HCT116 (cell line): ENCODE results near the gene SNTB2. TPM values are rescaled to one million over a fixed set of nuclear protein-coding genes. Genes with fewer than 3 reads are reported as not detected.

ENCODE experiments used
- ATAC-seq: fragments of 200-7000 bp; cut with Tn5 transposase; 2 replicates; pipeline ENCODE4 v1.9.1; 2020; ENCODE audit warnings: mild to moderate bottlenecking, moderate library complexity
- BruUV-seq: library from RNA; stranded (reverse); fragments of 400-500 nt; replicated peaks from 2 replicates; lab custom pipeline; 2021; lab: Mats Ljungman, UMichigan
- CTCF ChIA-PET: fragments of 300-600 bp; sonication (Branson Sonifier 250); formaldehyde crosslinking; loops from one replicate; lab custom pipeline; 2021; ENCODE audit warnings: antibody characterized with exemption; lab: Charles Lee
- POLR2A ChIA-PET: fragments of 300-600, 350-600 bp; sonication (Branson Sonifier 250); formaldehyde crosslinking; loops from one replicate; lab custom pipeline; 2021; ENCODE audit warnings: antibody characterized with exemption; lab: Charles Lee
- RAD21 ChIA-PET, 2 experiments: fragments of 300-600 bp; sonication (Branson Sonifier 250); formaldehyde crosslinking; loops; one replicate each; lab custom pipeline; 2023; ENCODE audit warnings: low total read pairs in 2 of 2; ENCODE audit not compliant: uncharacterized antibody in 2 of 2, unreplicated experiment in 2 of 2, low non-redundant PET in 1 of 2; lab: Charles Lee
- DNase-seq: peaks from one replicate; pipeline ENCODE4 v3.0.0-alpha.2; 2010; ENCODE audit warnings: low read depth, low spot score
- H2AFZ ChIP-seq: fragments of 200-600 bp; shearing (Covaris generic), sonication (generic); 2 replicates; pipeline ENCODE4 v1.6.1; 2017; ENCODE audit warnings: low read depth, mixed run types, mixed read lengths, antibody characterized with exemption, low read length; ENCODE audit not compliant: poor library complexity, severe bottlenecking
- H3K27ac ChIP-seq: 2 replicates; pipeline ENCODE4 v1.5.1; 2012; ENCODE audit warnings: low read depth, low read length
- H3K27me3 ChIP-seq: fragments of 200-600 bp; sonication (generic); 2 replicates; pipeline ENCODE4 v1.6.1; 2016; ENCODE audit warnings: mixed run types, low read length, mixed read lengths; ENCODE audit not compliant: insufficient read depth
- H3K36me3 ChIP-seq, 2 experiments: fragments of 200-500 bp in 1 of 2; fragments of 200-600 bp in 1 of 2; sonication (Bioruptor generic) in 1 of 2; sonication (generic) in 1 of 2; 2 replicates each; pipeline versions ENCODE4 v1.5.1 to v1.6.1; 2014 to 2016; ENCODE audit warnings: low read length in 2 of 2, inconsistent platforms in 1 of 2, mixed read lengths in 1 of 2, mixed run types in 1 of 2; ENCODE audit not compliant: insufficient read depth in 2 of 2, control insufficient read depth in 1 of 2
- H3K4me1 ChIP-seq, 2 experiments: fragments of 200-600 bp in 1 of 2; sonication (generic) in 1 of 2; 2 replicates each; pipeline versions ENCODE4 v1.5.1 to v1.6.1; 2012 to 2017; ENCODE audit warnings: low read length in 2 of 2, inconsistent platforms in 1 of 2, mild to moderate bottlenecking in 1 of 2, mixed read lengths in 1 of 2, mixed run types in 1 of 2, moderate library complexity in 1 of 2; ENCODE audit not compliant: insufficient read depth in 2 of 2, control insufficient read depth in 1 of 2
- H3K4me2 ChIP-seq: fragments of 200-600 bp; sonication (generic); 2 replicates; pipeline ENCODE4 v1.6.1; 2017; ENCODE audit warnings: mixed run types, low read length, mixed read lengths
- H3K4me3 ChIP-seq, 2 experiments: fragments of 200-600 bp in 1 of 2; sonication (generic) in 1 of 2; replicated peaks in 1 of 2; 2 replicates each; pipeline ENCODE4 v1.5.1; 2011 to 2016; ENCODE audit warnings: low read length in 2 of 2, control low read depth in 1 of 2, low read depth in 1 of 2, mild to moderate bottlenecking in 1 of 2, mixed read lengths in 1 of 2, mixed run types in 1 of 2
- H3K79me2 ChIP-seq: fragments of 200-600 bp; sonication (generic); 2 replicates; pipeline ENCODE4 v1.6.1; 2017; ENCODE audit warnings: mild to moderate bottlenecking, mixed run types, low read length, moderate library complexity, mixed read lengths; ENCODE audit not compliant: insufficient read depth
- H3K9ac ChIP-seq: fragments of 200-600 bp; sonication (generic); 2 replicates; pipeline ENCODE4 v1.6.1; 2016; ENCODE audit warnings: low read length, mixed read lengths
- H3K9me2 ChIP-seq: fragments of 200-600 bp; sonication (generic), shearing (Covaris generic); 2 replicates; pipeline ENCODE4 v1.6.1; 2017; ENCODE audit warnings: mixed run types, mild to moderate bottlenecking, moderate library complexity; ENCODE audit not compliant: insufficient read depth
- H3K9me3 ChIP-seq, 2 experiments: fragments of 200-500 bp in 1 of 2; fragments of 200-600 bp in 1 of 2; sonication (Bioruptor generic) in 1 of 2; sonication (generic) in 1 of 2; 2 replicates each; pipeline ENCODE4 v1.6.1; 2014 to 2017; ENCODE audit warnings: low read length in 2 of 2, mixed read lengths in 2 of 2, inconsistent platforms in 1 of 2, low read depth in 1 of 2, mild to moderate bottlenecking in 1 of 2, mixed run types in 1 of 2, moderate library complexity in 1 of 2; ENCODE audit not compliant: control insufficient read depth in 1 of 2, insufficient read depth in 1 of 2
- H4K20me1 ChIP-seq: fragments of 200-600 bp; sonication (generic), shearing (Covaris generic); 2 replicates; pipeline ENCODE4 v1.6.1; 2017; ENCODE audit warnings: mixed run types, mild to moderate bottlenecking, moderate library complexity; ENCODE audit not compliant: insufficient read depth
- CBX3 ChIP-seq: IDR thresholded peaks from 2 replicates; pipeline ENCODE4 v1.6.1; 2012; ENCODE audit warnings: low read depth
- CEBPB ChIP-seq: IDR thresholded peaks from 2 replicates; pipeline ENCODE4 v1.6.1; 2012; ENCODE audit warnings: low read depth
- EGR1 ChIP-seq: IDR thresholded peaks from 2 replicates; pipeline ENCODE4 v1.6.1; 2012; ENCODE audit warnings: low read depth
- EZH2 ChIP-seq: fragments of 200-600 bp; sonication (generic); IDR thresholded peaks from 2 replicates; pipeline ENCODE4 v1.6.1; 2017; ENCODE audit warnings: antibody characterized with exemption, mixed run types
- EZH2phosphoT487 ChIP-seq: fragments of 200-600 bp; IDR thresholded peaks from 2 replicates; pipeline ENCODE4 v1.6.1; 2018; ENCODE audit warnings: antibody characterized with exemption, borderline replicate concordance
- POLR2A ChIP-seq: IDR thresholded peaks from 2 replicates; pipeline ENCODE4 v1.7.0; 2011; ENCODE audit warnings: borderline replicate concordance; ENCODE audit not compliant: insufficient read depth, insufficient read length; ENCODE audit errors: extremely low read depth
- RAD21 ChIP-seq: IDR thresholded peaks from 2 replicates; pipeline ENCODE4 v1.6.1; 2012; ENCODE audit warnings: low read depth, mild to moderate bottlenecking
- SIN3A ChIP-seq: IDR thresholded peaks from 2 replicates; pipeline ENCODE4 v1.6.1; 2012; ENCODE audit warnings: low read depth
- TCF7L2 ChIP-seq: IDR thresholded peaks from 2 replicates; pipeline ENCODE4 v1.7.0; 2011; ENCODE audit warnings: borderline replicate concordance, inconsistent platforms; ENCODE audit not compliant: insufficient read depth, insufficient read length; ENCODE audit errors: extremely low read depth
- YY1 ChIP-seq: IDR thresholded peaks from 2 replicates; pipeline ENCODE4 v1.6.1; 2011; ENCODE audit warnings: low read length, low read depth, moderate library complexity, mild to moderate bottlenecking; ENCODE audit not compliant: insufficient replicate concordance; ENCODE audit errors: extremely low read depth
- ZFX ChIP-seq: fragments of 450-650 bp; IDR thresholded peaks from 2 replicates; pipeline ENCODE4 v1.6.1; 2017
- intact Hi-C: fragments of 100-400 bp; cut with micrococcal nuclease; formaldehyde crosslinking; loops from 2 replicates; pipeline ENCODE4 v1.10.0; 2022
- total RNA-seq: library from RNA; stranded (reverse); gene quantifications from one replicate; pipeline ENCODE4 v1.2.1, GENCODE V29; 2021; ENCODE audit not compliant: unreplicated experiment
- TF ChIP-seq, protein P1 (sequence below): IDR thresholded peaks from 2 replicates; pipeline ENCODE4 v1.6.1; 2012
- TF ChIP-seq, protein P2 (sequence below): IDR thresholded peaks from 2 replicates; pipeline ENCODE4 v1.6.1; 2011; ENCODE audit warnings: mild to moderate bottlenecking, low read length, moderate library complexity; ENCODE audit not compliant: insufficient replicate concordance; ENCODE audit errors: extremely low read depth
- TF ChIP-seq, protein P3 (sequence below): IDR thresholded peaks from 2 replicates; pipeline ENCODE4 v1.6.1; 2012; ENCODE audit warnings: low read depth

The SNTB2 gene
- total RNA-seq, 1 experiment from 2014 or later, result 38.1 TPM

DNA sequence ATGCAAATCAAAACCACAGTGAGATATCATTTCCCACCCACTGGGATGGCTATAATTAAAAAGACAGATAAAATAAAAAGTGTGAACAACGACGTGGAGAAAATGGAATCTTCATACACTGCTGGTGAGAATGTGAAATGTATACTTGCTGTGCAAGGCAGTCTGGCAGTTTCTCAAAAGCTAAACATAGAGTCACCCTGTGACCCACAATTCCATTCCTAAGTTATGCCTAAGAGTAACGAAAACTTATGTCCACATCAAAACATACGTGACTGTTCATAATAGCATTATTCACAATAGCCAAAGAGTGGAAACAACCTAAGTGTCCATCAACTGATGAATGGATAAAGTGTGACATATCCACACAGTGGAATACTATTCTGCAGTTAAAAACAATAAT is 86.0 kb downstream of the SNTB2 start:
- no peaks in the 10 kb centered on the region for H3K9me2 ChIP-seq
- BruUV-seq, result no TSS peak
- intact Hi-C loops, result loop anchor here (10.0 kb wide), 1 partner anchor 78 kb away; no protein-coding TSS in a partner anchor
- peaks cover 5% of the 10 kb centered on the region; the same call in 1 of the 2 replicates for H4K20me1 ChIP-seq
- TF ChIP-seq, protein P1, sequence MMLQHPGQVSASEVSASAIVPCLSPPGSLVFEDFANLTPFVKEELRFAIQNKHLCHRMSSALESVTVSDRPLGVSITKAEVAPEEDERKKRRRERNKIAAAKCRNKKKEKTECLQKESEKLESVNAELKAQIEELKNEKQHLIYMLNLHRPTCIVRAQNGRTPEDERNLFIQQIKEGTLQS, result no peak
- TF ChIP-seq CBX3 (no peak), RAD21 (no peak)
- TF ChIP-seq, all 23 proteins: peak for 0
- POLR2A ChIA-PET, result no interaction called here
- H3K4me3 ChIP-seq, result no peak overlapping the region
- no peak overlapping the region for H3K27ac ChIP-seq
- no peak overlapping the region for H3K4me2 ChIP-seq
- no peak overlapping the region for H2AFZ ChIP-seq
- H3K36me3 ChIP-seq, result peaks cover 0 to 4% of the 10 kb centered on the region in 2 experiments; a peak in 2 of 4 replicates
- RAD21 ChIA-PET, result no interaction called here
- H3K4me1 ChIP-seq, result no peaks in the 10 kb centered on the region
- ATAC-seq (no peak), DNase-seq (no peak)
- no peaks in the 10 kb centered on the region for H3K79me2 ChIP-seq
- H3K27me3 ChIP-seq, result no peaks in the 10 kb centered on the region
- CTCF ChIA-PET, result no interaction called here
- no peak overlapping the region for H3K9ac ChIP-seq
- no peaks in the 10 kb centered on the region for H3K9me3 ChIP-seq

DNA sequence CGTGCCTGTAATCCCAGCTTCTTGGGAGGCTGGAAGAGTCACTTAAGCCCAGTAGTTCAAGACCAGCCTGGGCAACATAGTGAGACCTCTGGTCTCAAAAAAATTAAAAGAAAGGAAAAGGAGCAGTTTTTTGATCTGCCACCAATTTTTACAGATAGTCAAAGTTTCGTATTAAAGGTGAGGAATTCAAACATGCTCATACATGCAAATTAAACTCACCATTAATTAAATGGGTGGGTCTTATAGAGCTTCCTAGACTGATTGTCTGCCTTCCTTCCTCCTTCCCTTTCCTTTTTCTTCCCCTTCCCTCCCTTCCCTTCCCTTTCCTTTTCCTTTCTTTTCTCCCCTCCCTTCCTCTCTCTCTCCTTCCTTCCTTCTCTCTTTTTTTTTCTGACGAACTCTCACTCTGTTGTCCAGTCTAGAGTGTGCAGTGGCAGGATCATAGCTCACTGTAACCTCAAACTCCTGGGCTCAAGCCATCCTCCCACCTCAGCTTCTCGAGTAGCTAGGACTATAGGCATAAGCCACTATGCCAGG is 87.8 kb downstream of the SNTB2 start:
- ATAC-seq, result no peak
- CTCF ChIA-PET, result no interaction called here
- no peak overlapping the region for H3K9ac ChIP-seq
- no peak overlapping the region for H3K4me3 ChIP-seq
- no peak overlapping the region for H3K4me2 ChIP-seq
- DNase-seq, result no peak
- H4K20me1 ChIP-seq, result peaks cover 5% of the 10 kb centered on the region; the same call in 1 of the 2 replicates
- no peak overlapping the region for H3K27ac ChIP-seq
- no TSS peak for BruUV-seq
- no peaks in the 10 kb centered on the region for H3K4me1 ChIP-seq
- H3K9me3 ChIP-seq, result no peaks in the 10 kb centered on the region
- peaks cover 0 to 4% of the 10 kb centered on the region in 2 experiments; a peak in 2 of 4 replicates for H3K36me3 ChIP-seq
- no peak overlapping the region for H2AFZ ChIP-seq
- no peaks in the 10 kb centered on the region for H3K9me2 ChIP-seq
- intact Hi-C loops, result loop anchor here (10.0 kb wide), 1 partner anchor 80 kb away; no protein-coding TSS in a partner anchor
- POLR2A ChIA-PET, result no interaction called here
- H3K27me3 ChIP-seq, result no peaks in the 10 kb centered on the region
- H3K79me2 ChIP-seq, result no peaks in the 10 kb centered on the region
- RAD21 ChIA-PET, result no interaction called here
- TF ChIP-seq, protein P2, sequence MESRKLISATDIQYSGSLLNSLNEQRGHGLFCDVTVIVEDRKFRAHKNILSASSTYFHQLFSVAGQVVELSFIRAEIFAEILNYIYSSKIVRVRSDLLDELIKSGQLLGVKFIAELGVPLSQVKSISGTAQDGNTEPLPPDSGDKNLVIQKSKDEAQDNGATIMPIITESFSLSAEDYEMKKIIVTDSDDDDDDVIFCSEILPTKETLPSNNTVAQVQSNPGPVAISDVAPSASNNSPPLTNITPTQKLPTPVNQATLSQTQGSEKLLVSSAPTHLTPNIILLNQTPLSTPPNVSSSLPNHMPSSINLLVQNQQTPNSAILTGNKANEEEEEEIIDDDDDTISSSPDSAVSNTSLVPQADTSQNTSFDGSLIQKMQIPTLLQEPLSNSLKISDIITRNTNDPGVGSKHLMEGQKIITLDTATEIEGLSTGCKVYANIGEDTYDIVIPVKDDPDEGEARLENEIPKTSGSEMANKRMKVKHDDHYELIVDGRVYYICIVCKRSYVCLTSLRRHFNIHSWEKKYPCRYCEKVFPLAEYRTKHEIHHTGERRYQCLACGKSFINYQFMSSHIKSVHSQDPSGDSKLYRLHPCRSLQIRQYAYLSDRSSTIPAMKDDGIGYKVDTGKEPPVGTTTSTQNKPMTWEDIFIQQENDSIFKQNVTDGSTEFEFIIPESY, result no peak
- TF ChIP-seq RAD21, result no peak
- TF ChIP-seq ZFX, result no peak
- TF ChIP-seq TCF7L2, result no peak
- no peak for TF ChIP-seq YY1
- TF ChIP-seq EGR1, result no peak
- TF ChIP-seq EZH2phosphoT487, result no peak
- TF ChIP-seq CBX3, result no peak
- TF ChIP-seq POLR2A, result no peak
- TF ChIP-seq, protein P3, sequence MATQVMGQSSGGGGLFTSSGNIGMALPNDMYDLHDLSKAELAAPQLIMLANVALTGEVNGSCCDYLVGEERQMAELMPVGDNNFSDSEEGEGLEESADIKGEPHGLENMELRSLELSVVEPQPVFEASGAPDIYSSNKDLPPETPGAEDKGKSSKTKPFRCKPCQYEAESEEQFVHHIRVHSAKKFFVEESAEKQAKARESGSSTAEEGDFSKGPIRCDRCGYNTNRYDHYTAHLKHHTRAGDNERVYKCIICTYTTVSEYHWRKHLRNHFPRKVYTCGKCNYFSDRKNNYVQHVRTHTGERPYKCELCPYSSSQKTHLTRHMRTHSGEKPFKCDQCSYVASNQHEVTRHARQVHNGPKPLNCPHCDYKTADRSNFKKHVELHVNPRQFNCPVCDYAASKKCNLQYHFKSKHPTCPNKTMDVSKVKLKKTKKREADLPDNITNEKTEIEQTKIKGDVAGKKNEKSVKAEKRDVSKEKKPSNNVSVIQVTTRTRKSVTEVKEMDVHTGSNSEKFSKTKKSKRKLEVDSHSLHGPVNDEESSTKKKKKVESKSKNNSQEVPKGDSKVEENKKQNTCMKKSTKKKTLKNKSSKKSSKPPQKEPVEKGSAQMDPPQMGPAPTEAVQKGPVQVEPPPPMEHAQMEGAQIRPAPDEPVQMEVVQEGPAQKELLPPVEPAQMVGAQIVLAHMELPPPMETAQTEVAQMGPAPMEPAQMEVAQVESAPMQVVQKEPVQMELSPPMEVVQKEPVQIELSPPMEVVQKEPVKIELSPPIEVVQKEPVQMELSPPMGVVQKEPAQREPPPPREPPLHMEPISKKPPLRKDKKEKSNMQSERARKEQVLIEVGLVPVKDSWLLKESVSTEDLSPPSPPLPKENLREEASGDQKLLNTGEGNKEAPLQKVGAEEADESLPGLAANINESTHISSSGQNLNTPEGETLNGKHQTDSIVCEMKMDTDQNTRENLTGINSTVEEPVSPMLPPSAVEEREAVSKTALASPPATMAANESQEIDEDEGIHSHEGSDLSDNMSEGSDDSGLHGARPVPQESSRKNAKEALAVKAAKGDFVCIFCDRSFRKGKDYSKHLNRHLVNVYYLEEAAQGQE, result no peak
- no peak for TF ChIP-seq CEBPB
- no peak for TF ChIP-seq EZH2
- TF ChIP-seq, protein P1, result no peak
- no peak for TF ChIP-seq SIN3A
